Upper lobe of right lung (tissue), 1 donor: ENCODE results near the gene UFM1. TPM values are rescaled to one million over a fixed set of nuclear protein-coding genes. Genes with fewer than 3 reads are reported as not detected.

ENCODE experiments used
- ATAC-seq: fragments of 200-7000 bp; cut with Tn5 transposase; one replicate; pipeline ENCODE4 v1.9.1; 2020; ENCODE audit warnings: mild to moderate bottlenecking, moderate library complexity
- DNase-seq: peaks from one replicate; pipeline ENCODE4 v3.0.0-alpha.2; 2020
- H3K27ac ChIP-seq: fragments of 200-600 bp; one replicate; pipeline ENCODE4 v1.8.0; 2022
- H3K27me3 ChIP-seq: fragments of 200-600 bp; one replicate; pipeline ENCODE4 v1.8.0; 2022; ENCODE audit warnings: mild to moderate bottlenecking
- H3K36me3 ChIP-seq: fragments of 200-600 bp; one replicate; pipeline ENCODE4 v1.8.0; 2022
- H3K4me1 ChIP-seq: fragments of 200-600 bp; one replicate; pipeline ENCODE4 v1.8.0; 2022
- H3K4me3 ChIP-seq: fragments of 200-600 bp; one replicate; pipeline ENCODE4 v1.8.0; 2022; ENCODE audit warnings: mild to moderate bottlenecking
- H3K9me3 ChIP-seq: fragments of 200-600 bp; one replicate; pipeline ENCODE4 v1.8.0; 2022
- intact Hi-C: fragments of 100-400 bp; cut with DNase I; formaldehyde crosslinking; loops from one replicate; pipeline ENCODE4 v1.11.0; 2022
- total RNA-seq: library from RNA; stranded (reverse); fragmentation: NEBNext Ultra II Directional; extraction: Animal tissue kit (Norgen Biotek cat#: 25700); gene quantifications from one replicate; pipeline ENCODE4 v1.2.1, GENCODE V29; 2021
- TF ChIP-seq, protein P1 (sequence below): fragments of 200-600 bp; IDR thresholded peaks from one replicate; pipeline ENCODE4 v1.8.0; 2022; ENCODE audit warnings: antibody characterized with exemption
- donor health status: DM: no; HTN: yes; CAD: no; lungs with severe emphysema.

The UFM1 gene
- total RNA-seq, 1 donor from 2014 or later, result 60.5 TPM

DNA sequence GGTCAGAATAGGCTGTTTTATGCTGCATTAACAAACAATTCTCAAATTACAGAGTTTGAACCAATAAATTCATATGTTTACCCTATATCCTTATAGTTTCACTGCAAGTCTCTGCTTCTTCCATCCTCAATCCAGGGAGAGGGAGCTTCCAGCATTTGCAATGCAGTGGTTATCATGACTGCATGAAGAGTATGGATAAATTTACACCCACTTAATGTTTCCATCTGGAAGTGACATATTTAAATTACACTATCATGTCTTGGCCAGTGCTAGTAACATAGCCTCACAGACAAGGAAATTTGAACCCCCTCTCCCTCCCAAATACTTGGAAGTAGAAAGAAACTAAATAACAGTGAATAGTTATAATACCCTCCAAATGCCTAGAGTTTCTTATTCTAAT, 33.5 kb upstream of the UFM1 start:
- intact Hi-C loops, result no loop called here
- ATAC-seq, result no peak

DNA sequence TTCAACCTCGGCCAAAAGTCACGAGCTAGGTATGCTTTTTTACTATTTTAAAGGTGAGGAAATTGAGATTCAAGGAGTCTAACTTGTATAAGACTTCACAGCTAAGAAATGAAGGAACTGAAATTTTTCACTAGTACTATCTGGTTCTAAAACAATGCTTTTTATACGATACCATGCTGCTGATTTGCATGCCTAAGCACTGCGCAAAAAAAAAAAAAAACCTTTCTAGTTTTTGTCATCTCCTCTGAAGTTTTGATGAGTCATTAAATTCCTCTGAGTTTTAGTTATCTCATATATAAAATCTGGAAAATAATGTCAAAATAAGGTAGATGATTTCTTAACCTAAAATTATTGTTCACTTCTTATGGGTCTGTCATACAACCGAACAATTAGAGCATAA, 28.0 kb upstream of the UFM1 start:
- Histone ChIP-seq H3K9me3 (no peaks in the 10 kb centered on the region), H3K27ac (no peak overlapping the region), H3K4me1 (no peaks in the 10 kb centered on the region), H3K4me3 (no peak overlapping the region), H3K27me3 (no peaks in the 10 kb centered on the region), H3K36me3 (no peaks in the 10 kb centered on the region)
- ATAC-seq, result no peak
- DNase-seq, result no peak
- intact Hi-C loops, result no loop called here
- TF ChIP-seq, protein P1, sequence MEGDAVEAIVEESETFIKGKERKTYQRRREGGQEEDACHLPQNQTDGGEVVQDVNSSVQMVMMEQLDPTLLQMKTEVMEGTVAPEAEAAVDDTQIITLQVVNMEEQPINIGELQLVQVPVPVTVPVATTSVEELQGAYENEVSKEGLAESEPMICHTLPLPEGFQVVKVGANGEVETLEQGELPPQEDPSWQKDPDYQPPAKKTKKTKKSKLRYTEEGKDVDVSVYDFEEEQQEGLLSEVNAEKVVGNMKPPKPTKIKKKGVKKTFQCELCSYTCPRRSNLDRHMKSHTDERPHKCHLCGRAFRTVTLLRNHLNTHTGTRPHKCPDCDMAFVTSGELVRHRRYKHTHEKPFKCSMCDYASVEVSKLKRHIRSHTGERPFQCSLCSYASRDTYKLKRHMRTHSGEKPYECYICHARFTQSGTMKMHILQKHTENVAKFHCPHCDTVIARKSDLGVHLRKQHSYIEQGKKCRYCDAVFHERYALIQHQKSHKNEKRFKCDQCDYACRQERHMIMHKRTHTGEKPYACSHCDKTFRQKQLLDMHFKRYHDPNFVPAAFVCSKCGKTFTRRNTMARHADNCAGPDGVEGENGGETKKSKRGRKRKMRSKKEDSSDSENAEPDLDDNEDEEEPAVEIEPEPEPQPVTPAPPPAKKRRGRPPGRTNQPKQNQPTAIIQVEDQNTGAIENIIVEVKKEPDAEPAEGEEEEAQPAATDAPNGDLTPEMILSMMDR, result no peak

More for the DNA sequence above, 33.5 kb upstream of the UFM1 start:
- no peaks in the 10 kb centered on the region for H3K27me3 ChIP-seq
- no peaks in the 10 kb centered on the region for H3K36me3 ChIP-seq
- no peaks in the 10 kb centered on the region for H3K4me1 ChIP-seq
- no peaks in the 10 kb centered on the region for H3K9me3 ChIP-seq
- TF ChIP-seq, protein P1, result no peak
- DNase-seq, result no peak
- no peak overlapping the region for H3K4me3 ChIP-seq
- no peak overlapping the region for H3K27ac ChIP-seq

DNA sequence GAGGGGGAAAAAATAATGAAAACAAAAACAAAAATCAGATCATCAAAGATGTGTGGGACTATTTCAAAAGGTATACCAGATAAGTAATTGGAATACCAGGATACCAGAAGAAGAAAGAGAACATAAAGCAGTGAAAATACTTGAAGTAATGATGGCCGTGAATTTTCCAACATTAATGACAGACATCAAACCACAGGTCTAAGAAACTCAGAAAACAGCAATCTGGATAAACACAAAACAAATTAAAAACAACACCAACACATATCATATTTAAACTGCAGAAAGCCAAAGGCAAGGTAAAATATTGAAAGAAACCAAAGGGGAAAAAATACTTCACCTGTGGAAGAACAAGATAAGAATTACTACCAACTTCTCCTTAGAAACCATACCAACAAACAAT, 24.2 kb upstream of the UFM1 start:
- no peak overlapping the region for H3K4me3 ChIP-seq
- H3K4me1 ChIP-seq, result no peaks in the 10 kb centered on the region
- DNase-seq (no peak), ATAC-seq (no peak)
- H3K27me3 ChIP-seq, result no peaks in the 10 kb centered on the region
- intact Hi-C loops, result no loop called here
- no peak overlapping the region for H3K27ac ChIP-seq
- H3K9me3 ChIP-seq, result no peaks in the 10 kb centered on the region
- TF ChIP-seq, protein P1, result no peak
- no peaks in the 10 kb centered on the region for H3K36me3 ChIP-seq

DNA sequence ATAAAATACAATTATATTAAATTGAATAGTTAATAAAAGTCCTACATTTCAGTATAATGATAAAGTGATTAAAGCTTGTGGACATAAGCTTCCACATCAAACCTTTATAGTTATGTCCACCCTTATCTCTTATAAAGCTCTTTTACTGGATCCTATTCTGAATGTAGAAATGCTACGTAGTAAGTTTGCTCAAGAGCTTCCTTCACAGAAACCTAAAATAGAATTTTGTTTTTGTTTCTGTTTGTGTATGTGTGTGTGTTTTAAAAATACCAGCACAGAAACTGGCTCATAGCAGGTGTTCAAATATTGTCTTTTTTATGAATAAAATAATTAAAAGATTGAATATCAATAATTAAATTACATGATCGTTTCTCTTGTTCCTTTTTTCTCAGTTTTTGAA, 21.0 kb upstream of the UFM1 start:
- H3K9me3 ChIP-seq, result no peaks in the 10 kb centered on the region
- intact Hi-C loops, result no loop called here
- H3K27me3 ChIP-seq, result no peaks in the 10 kb centered on the region
- H3K4me3 ChIP-seq, result no peak overlapping the region
- no peaks in the 10 kb centered on the region for H3K4me1 ChIP-seq
- H3K36me3 ChIP-seq, result no peaks in the 10 kb centered on the region
- TF ChIP-seq, protein P1, result no peak
- DNase-seq (no peak), ATAC-seq (no peak)
- no peak overlapping the region for H3K27ac ChIP-seq

DNA sequence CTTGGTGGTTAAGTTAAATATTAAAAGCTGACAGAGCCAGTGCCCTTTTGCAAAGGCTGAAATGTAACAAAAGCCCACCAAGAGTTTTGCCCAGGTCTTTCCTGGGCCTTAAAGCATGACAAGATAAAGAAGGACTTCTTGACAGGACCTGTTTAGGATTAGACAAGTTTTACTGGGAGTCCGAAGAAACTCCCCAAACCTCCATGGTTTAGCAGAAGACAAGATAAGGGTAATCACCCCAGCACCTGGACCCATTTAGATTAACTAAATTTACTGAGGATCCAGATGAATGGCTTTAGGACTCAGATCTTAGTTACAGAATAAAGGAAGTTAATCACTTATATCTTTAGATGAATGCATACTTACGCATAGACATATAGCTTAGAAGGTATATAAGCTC, 14.8 kb upstream of the UFM1 start:
- Histone ChIP-seq H3K4me1 (no peaks in the 10 kb centered on the region), H3K9me3 (no peaks in the 10 kb centered on the region), H3K27ac (no peak overlapping the region), H3K36me3 (no peaks in the 10 kb centered on the region), H3K4me3 (no peak overlapping the region), H3K27me3 (no peaks in the 10 kb centered on the region)
- no peak for DNase-seq
- TF ChIP-seq, protein P1, result no peak
- no peak for ATAC-seq
- intact Hi-C loops, result no loop called here

DNA sequence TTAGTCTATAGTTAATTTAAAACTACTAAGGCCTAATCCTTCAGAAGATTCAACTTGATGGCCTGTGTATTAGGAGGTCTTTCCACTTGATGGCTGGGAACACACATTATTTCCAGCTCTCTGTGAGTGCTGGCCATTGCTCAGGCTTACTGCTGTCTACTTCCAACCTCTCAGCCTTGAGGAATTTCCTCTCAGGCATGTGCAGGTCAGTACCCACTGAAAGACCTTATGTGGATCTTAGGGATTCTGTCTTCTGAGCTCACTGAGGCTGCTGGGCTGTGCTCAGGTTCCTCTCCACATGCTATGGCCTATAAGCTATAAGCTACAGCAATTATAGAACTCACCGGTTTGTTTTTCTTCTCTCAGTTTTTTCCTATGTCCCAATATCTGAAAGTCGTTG, 11.6 kb upstream of the UFM1 start:
- no peaks in the 10 kb centered on the region for H3K4me1 ChIP-seq
- H3K27me3 ChIP-seq, result no peaks in the 10 kb centered on the region
- TF ChIP-seq, protein P1, result no peak
- H3K27ac ChIP-seq, result no peak overlapping the region
- H3K36me3 ChIP-seq, result no peaks in the 10 kb centered on the region
- H3K9me3 ChIP-seq, result no peaks in the 10 kb centered on the region
- intact Hi-C loops, result no loop called here
- H3K4me3 ChIP-seq, result no peak overlapping the region
- DNase-seq (no peak), ATAC-seq (no peak)
